ENCODE results near the gene DLL3. TPM values are rescaled to one million over a fixed set of nuclear protein-coding genes. Genes with fewer than 3 reads are reported as not detected.

Gene DLL3
- total RNA-seq, 2 donors from 2014 or later: not detected

Other genes with a start within 250 kb of the DLL3 start
- gene IFNL2, start 230.6 kb upstream of the DLL3 start, total RNA-seq: not detected
- not detected for gene IFNL1, start 202.5 kb upstream of the DLL3 start, total RNA-seq
- gene LRFN1, start 178.1 kb upstream of the DLL3 start, total RNA-seq: 1 to 10 TPM; 2.0 to 5.7 TPM
- gene GMFG, start 162.9 kb upstream of the DLL3 start, total RNA-seq: 1 to 10 TPM; 1.3 to 6.0 TPM
- gene SAMD4B, start 156.5 kb upstream of the DLL3 start, total RNA-seq: 10 to 100 TPM; 41.5 to 77.8 TPM
- gene PAF1, start 107.8 kb upstream of the DLL3 start, total RNA-seq: 10 to 100 TPM; 16.9 to 49.8 TPM
- gene MED29, start 107.6 kb upstream of the DLL3 start, total RNA-seq: 10 to 100 TPM; 23.1 to 40.9 TPM
- 100 to 1,000 TPM in 1 of 2 donors, 10 to 100 TPM in 1; 55.8 to 108 TPM for gene ZFP36, start 92.1 kb upstream of the DLL3 start, total RNA-seq
- 10 to 100 TPM in 1 of 2 donors, 1 to 10 TPM in 1; 6.7 to 13.2 TPM for gene PLEKHG2, start 86.3 kb upstream of the DLL3 start, total RNA-seq
- gene RPS16, start 63.0 kb upstream of the DLL3 start, total RNA-seq: 1,000 to 10,000 TPM in 1 of 2 donors, 100 to 1,000 TPM in 1; 573 to 1,475 TPM
- 10 to 100 TPM; 82.0 to 90.3 TPM for gene SUPT5H, start 53.4 kb upstream of the DLL3 start, total RNA-seq
- 10 to 100 TPM; 30.4 to 50.8 TPM for gene TIMM50, start 18.1 kb upstream of the DLL3 start, total RNA-seq
- not detected for gene SELENOV, start 16.2 kb downstream of the DLL3 start, total RNA-seq
- 1 to 10 TPM; 2.0 to 3.9 TPM for gene EID2B, start 33.9 kb downstream of the DLL3 start, total RNA-seq
- 10 to 100 TPM in 1 of 2 donors, 1 to 10 TPM in 1; 7.3 to 13.5 TPM for gene EID2, start 41.2 kb downstream of the DLL3 start, total RNA-seq
- gene LGALS13, start 103.6 kb downstream of the DLL3 start, total RNA-seq: not detected
- gene LGALS16, start 157.0 kb downstream of the DLL3 start, total RNA-seq: not detected
- not detected for gene LGALS14, start 205.5 kb downstream of the DLL3 start, total RNA-seq
- not detected for gene CLC, start 239.1 kb downstream of the DLL3 start, total RNA-seq